ENCODE measurements around the gene ANO2. TPM values are rescaled to one million over a fixed set of nuclear protein-coding genes. Genes with fewer than 3 reads are reported as not detected.

ANO2 gene
- total and polyA plus RNA-seq, 2 experiments from 2014 or later: 2.3 to 4.6 TPM

DNA sequence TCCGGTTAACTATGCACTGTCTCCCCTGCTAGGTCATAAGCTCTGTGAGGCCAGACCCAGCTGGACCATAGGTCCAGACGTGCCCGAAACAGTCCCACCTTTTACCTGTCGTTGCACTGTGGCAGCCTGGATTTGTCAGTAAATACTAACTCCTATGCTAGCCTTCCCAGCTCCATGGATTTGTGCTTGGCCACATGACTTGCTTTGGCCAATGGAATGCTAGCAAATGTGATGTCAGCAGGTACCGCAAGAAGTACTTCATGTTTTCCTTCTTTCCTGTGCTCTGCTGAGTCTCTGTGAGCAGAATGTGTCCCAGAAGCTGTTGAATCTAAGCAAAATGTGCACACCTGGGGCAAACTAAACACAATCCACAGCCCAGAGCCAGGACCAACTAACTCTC, 157.2 kb downstream of the ANO2 start:
- H3K27me3 Mint-ChIP-seq (ENCODE audit: insufficient read depth, low read depth, poor library complexity): peaks cover 2% of the 10 kb centered on the region
- no peak for ATAC-seq

More for the DNA sequence above, 157.2 kb downstream of the ANO2 start:
- no peaks in the 10 kb centered on the region for H4K20me1 ChIP-seq (replicated peaks; ENCODE audit: insufficient read depth)
- DNase-seq (ENCODE audit: low spot score): no peak
- H3K27ac ChIP-seq (ENCODE audit: low read depth): no peak overlapping the region
- TF ChIP-seq, protein P1, sequence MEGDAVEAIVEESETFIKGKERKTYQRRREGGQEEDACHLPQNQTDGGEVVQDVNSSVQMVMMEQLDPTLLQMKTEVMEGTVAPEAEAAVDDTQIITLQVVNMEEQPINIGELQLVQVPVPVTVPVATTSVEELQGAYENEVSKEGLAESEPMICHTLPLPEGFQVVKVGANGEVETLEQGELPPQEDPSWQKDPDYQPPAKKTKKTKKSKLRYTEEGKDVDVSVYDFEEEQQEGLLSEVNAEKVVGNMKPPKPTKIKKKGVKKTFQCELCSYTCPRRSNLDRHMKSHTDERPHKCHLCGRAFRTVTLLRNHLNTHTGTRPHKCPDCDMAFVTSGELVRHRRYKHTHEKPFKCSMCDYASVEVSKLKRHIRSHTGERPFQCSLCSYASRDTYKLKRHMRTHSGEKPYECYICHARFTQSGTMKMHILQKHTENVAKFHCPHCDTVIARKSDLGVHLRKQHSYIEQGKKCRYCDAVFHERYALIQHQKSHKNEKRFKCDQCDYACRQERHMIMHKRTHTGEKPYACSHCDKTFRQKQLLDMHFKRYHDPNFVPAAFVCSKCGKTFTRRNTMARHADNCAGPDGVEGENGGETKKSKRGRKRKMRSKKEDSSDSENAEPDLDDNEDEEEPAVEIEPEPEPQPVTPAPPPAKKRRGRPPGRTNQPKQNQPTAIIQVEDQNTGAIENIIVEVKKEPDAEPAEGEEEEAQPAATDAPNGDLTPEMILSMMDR (conservative IDR thresholded peaks at IDR 0.05; ENCODE audit: low read depth in 2 of 2): no peak
- TF ChIP-seq EZH2phosphoT487 (IDR thresholded peaks at IDR 0.05; ENCODE audit: unreplicated experiment) (no peak), NANOG (IDR thresholded peaks at IDR 0.05; ENCODE audit: borderline replicate concordance) (no peak), EZH2 (IDR thresholded peaks at IDR 0.05; ENCODE audit: low read depth, unreplicated experiment) (no peak), ZNF114 (CRISPR knock-in tag; IDR thresholded peaks at IDR 0.05) (no peak), STAT1 (IDR thresholded peaks at IDR 0.05; ENCODE audit: unreplicated experiment) (no peak), ZNF331 (CRISPR knock-in tag; IDR thresholded peaks at IDR 0.05; ENCODE audit: low read depth) (no peak), CREB1 (CRISPR knock-in tag; IDR thresholded peaks at IDR 0.05; ENCODE audit: low read depth) (no peak), JUNB (IDR thresholded peaks at IDR 0.05; ENCODE audit: unreplicated experiment) (no peak)
- TF ChIP-seq, protein P2, sequence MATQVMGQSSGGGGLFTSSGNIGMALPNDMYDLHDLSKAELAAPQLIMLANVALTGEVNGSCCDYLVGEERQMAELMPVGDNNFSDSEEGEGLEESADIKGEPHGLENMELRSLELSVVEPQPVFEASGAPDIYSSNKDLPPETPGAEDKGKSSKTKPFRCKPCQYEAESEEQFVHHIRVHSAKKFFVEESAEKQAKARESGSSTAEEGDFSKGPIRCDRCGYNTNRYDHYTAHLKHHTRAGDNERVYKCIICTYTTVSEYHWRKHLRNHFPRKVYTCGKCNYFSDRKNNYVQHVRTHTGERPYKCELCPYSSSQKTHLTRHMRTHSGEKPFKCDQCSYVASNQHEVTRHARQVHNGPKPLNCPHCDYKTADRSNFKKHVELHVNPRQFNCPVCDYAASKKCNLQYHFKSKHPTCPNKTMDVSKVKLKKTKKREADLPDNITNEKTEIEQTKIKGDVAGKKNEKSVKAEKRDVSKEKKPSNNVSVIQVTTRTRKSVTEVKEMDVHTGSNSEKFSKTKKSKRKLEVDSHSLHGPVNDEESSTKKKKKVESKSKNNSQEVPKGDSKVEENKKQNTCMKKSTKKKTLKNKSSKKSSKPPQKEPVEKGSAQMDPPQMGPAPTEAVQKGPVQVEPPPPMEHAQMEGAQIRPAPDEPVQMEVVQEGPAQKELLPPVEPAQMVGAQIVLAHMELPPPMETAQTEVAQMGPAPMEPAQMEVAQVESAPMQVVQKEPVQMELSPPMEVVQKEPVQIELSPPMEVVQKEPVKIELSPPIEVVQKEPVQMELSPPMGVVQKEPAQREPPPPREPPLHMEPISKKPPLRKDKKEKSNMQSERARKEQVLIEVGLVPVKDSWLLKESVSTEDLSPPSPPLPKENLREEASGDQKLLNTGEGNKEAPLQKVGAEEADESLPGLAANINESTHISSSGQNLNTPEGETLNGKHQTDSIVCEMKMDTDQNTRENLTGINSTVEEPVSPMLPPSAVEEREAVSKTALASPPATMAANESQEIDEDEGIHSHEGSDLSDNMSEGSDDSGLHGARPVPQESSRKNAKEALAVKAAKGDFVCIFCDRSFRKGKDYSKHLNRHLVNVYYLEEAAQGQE (IDR thresholded peaks at IDR 0.05; ENCODE audit: unreplicated experiment): no peak
- TF ChIP-seq, protein P3, sequence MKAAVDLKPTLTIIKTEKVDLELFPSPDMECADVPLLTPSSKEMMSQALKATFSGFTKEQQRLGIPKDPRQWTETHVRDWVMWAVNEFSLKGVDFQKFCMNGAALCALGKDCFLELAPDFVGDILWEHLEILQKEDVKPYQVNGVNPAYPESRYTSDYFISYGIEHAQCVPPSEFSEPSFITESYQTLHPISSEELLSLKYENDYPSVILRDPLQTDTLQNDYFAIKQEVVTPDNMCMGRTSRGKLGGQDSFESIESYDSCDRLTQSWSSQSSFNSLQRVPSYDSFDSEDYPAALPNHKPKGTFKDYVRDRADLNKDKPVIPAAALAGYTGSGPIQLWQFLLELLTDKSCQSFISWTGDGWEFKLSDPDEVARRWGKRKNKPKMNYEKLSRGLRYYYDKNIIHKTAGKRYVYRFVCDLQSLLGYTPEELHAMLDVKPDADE (IDR thresholded peaks at IDR 0.05): no peak
- no peaks in the 10 kb centered on the region for H3F3A ChIP-seq (replicated peaks; ENCODE audit: low read depth)
- H3K36me3 ChIP-seq (ENCODE audit: insufficient read depth): no peaks in the 10 kb centered on the region
- H3K4me2 ChIP-seq: no peak overlapping the region
- H3K9me3 Mint-ChIP-seq: no peaks in the 10 kb centered on the region; the same call in 2 of the 3 replicates
- no peaks in the 10 kb centered on the region for H3K27me3 ChIP-seq (ENCODE audit: insufficient read depth)
- H3K79me2 ChIP-seq (replicated peaks; ENCODE audit: insufficient read depth): no peaks in the 10 kb centered on the region
- no peaks in the 10 kb centered on the region for H3K4me1 Mint-ChIP-seq
- no peaks in the 10 kb centered on the region for H3K9me2 ChIP-seq (ENCODE audit: insufficient read depth)
- H3K27ac Mint-ChIP-seq: no peak overlapping the region
- no peaks in the 10 kb centered on the region for H3K4me1 ChIP-seq (ENCODE audit: insufficient read depth)
- H3K4me3 Mint-ChIP-seq: no peak overlapping the region
- no peaks in the 10 kb centered on the region for H3K36me3 Mint-ChIP-seq (ENCODE audit: low read depth)
- H2AFZ ChIP-seq: no peak overlapping the region
- H3K4me3 ChIP-seq: no peak overlapping the region

Data from GM23338 (cell line).